WTC11 (cell line): ENCODE data around the gene VWA2. TPM values are rescaled to one million over a fixed set of nuclear protein-coding genes. Genes with fewer than 3 reads are reported as not detected.

Experiments
- ATAC-seq: fragments of 200-7000 bp; cut with Tn5 transposase; 2 replicates; pipeline ENCODE4 v1.10.0; 2021; ENCODE audit warnings: mild to moderate bottlenecking, moderate library complexity
- CTCF ChIA-PET: fragments of 300-600 bp; sonication (Branson Sonifier 250); formaldehyde crosslinking; loops from one replicate; lab custom pipeline; 2021; ENCODE audit warnings: antibody characterized with exemption; lab: Charles Lee
- POLR2A ChIA-PET: fragments of 350-600 bp; sonication (Branson Sonifier 250); formaldehyde crosslinking; loops from one replicate; lab custom pipeline; 2021; ENCODE audit warnings: antibody characterized with exemption; lab: Charles Lee
- DNase-seq: peaks from one replicate; pipeline ENCODE4 v3.0.0; 2021; ENCODE audit warnings: low spot score
- H3K27ac Mint-ChIP-seq: 2 replicates; pipeline ENCODE4 v1.8.0; 2021; ENCODE audit warnings: mixed read lengths
- H3K27me3 Mint-ChIP-seq: 2 replicates; pipeline ENCODE4 v1.8.0; 2021; ENCODE audit warnings: low read depth, mild to moderate bottlenecking, moderate library complexity, mixed read lengths
- H3K36me3 Mint-ChIP-seq: 2 replicates; pipeline ENCODE4 v1.8.0; 2021; ENCODE audit warnings: mixed read lengths
- H3K4me1 Mint-ChIP-seq: 2 replicates; pipeline ENCODE4 v1.8.0; 2022; ENCODE audit warnings: mixed read lengths
- H3K4me3 Mint-ChIP-seq: 2 replicates; pipeline ENCODE4 v1.8.0; 2021; ENCODE audit warnings: mild to moderate bottlenecking, moderate library complexity, mixed read lengths
- H3K9me3 Mint-ChIP-seq: 2 replicates; pipeline ENCODE4 v1.8.0; 2021; ENCODE audit warnings: mixed read lengths
- ATF2 ChIP-seq: sonication (generic); formaldehyde crosslinking; IDR thresholded peaks from 2 replicates; pipeline ENCODE4 v1.8.1; 2022; ENCODE audit warnings: low read depth, missing genetic modification reagents, borderline replicate concordance
- ATF6 ChIP-seq: sonication (generic); formaldehyde crosslinking; IDR thresholded peaks from 2 replicates; pipeline ENCODE4 v1.8.1; 2023; ENCODE audit warnings: mild to moderate bottlenecking, missing genetic modification reagents
- CBFB ChIP-seq: sonication (generic); formaldehyde crosslinking; IDR thresholded peaks from 2 replicates; pipeline ENCODE4 v1.8.1; 2022; ENCODE audit warnings: mild to moderate bottlenecking, low read depth, missing genetic modification reagents
- CREB1 ChIP-seq: sonication (generic); formaldehyde crosslinking; IDR thresholded peaks from 2 replicates; pipeline ENCODE4 v1.8.0; 2023; ENCODE audit warnings: mild to moderate bottlenecking, missing genetic modification reagents
- E2F4 ChIP-seq: sonication (generic); formaldehyde crosslinking; IDR thresholded peaks from 2 replicates; pipeline ENCODE4 v1.8.1; 2022; ENCODE audit warnings: low read depth, mild to moderate bottlenecking, moderate library complexity, missing genetic modification reagents, borderline replicate concordance
- ERG ChIP-seq: fragments of 250-450 bp; sonication (Bioruptor Pico); IDR thresholded peaks from 2 replicates; pipeline ENCODE4 v1.8.0; 2021; ENCODE audit warnings: mild to moderate bottlenecking
- FOXP4 ChIP-seq: sonication (generic); formaldehyde crosslinking; IDR thresholded peaks from 2 replicates; pipeline ENCODE4 v1.8.0; 2022; ENCODE audit warnings: mild to moderate bottlenecking, missing genetic modification reagents
- HMGXB4 ChIP-seq: sonication (generic); formaldehyde crosslinking; IDR thresholded peaks from 2 replicates; pipeline ENCODE4 v1.8.1; 2023; ENCODE audit warnings: mild to moderate bottlenecking, moderate library complexity, missing genetic modification reagents
- IRF1 ChIP-seq: sonication (generic); formaldehyde crosslinking; IDR thresholded peaks from 2 replicates; pipeline ENCODE4 v1.8.0; 2023; ENCODE audit warnings: missing genetic modification reagents
- IRF2 ChIP-seq: sonication (generic); formaldehyde crosslinking; IDR thresholded peaks from 2 replicates; pipeline ENCODE4 v1.8.0; 2022; ENCODE audit warnings: low read depth, missing genetic modification reagents, borderline replicate concordance
- JAZF1 ChIP-seq: fragments of 250-450 bp; sonication (Bioruptor Pico); IDR thresholded peaks from 2 replicates; pipeline ENCODE4 v1.9.0; 2021; ENCODE audit warnings: moderate library complexity, mild to moderate bottlenecking, inconsistent platforms
- MXD4 ChIP-seq: fragments of 250-450 bp; sonication (Bioruptor Pico); IDR thresholded peaks from 2 replicates; pipeline ENCODE4 v1.8.0; 2021; ENCODE audit warnings: mild to moderate bottlenecking, moderate library complexity, borderline replicate concordance
- RELA ChIP-seq: sonication (generic); formaldehyde crosslinking; IDR thresholded peaks from 2 replicates; pipeline ENCODE4 v1.8.1; 2022; ENCODE audit warnings: missing genetic modification reagents, mild to moderate bottlenecking, borderline replicate concordance
- TEAD4 ChIP-seq: sonication (generic); formaldehyde crosslinking; IDR thresholded peaks from 2 replicates; pipeline ENCODE4 v1.8.0; 2022; ENCODE audit warnings: mild to moderate bottlenecking, missing genetic modification reagents
- USF1 ChIP-seq: sonication (generic); formaldehyde crosslinking; IDR thresholded peaks from 2 replicates; pipeline ENCODE4 v1.8.0; 2022; ENCODE audit warnings: mild to moderate bottlenecking, missing genetic modification reagents
- ZMAT4 ChIP-seq: fragments of 250-450 bp; sonication (Bioruptor Pico); IDR thresholded peaks from 2 replicates; pipeline ENCODE4 v1.9.0; 2021; ENCODE audit warnings: mild to moderate bottlenecking
- ZNF281 ChIP-seq: sonication (generic); formaldehyde crosslinking; IDR thresholded peaks from 2 replicates; pipeline ENCODE4 v1.8.0; 2023; ENCODE audit warnings: mild to moderate bottlenecking, missing genetic modification reagents
- total RNA-seq: library from RNA; stranded (reverse); gene quantifications from 3 replicates; pipeline ENCODE4 v1.2.3, GENCODE V29; 2021

VWA2 gene
- total RNA-seq, 1 experiment from 2014 or later = 2.1 TPM

GRCh38 chr10:114257498-114257897 is 18.4 kb downstream of the VWA2 start:
- Mint-ChIP-seq H3K36me3 (peaks cover 21% of the 10 kb centered on the region), H3K9me3 (peaks cover 15% of the 10 kb centered on the region), H3K4me1 (peaks cover 14% of the 10 kb centered on the region), H3K27ac (no peak overlapping the region), H3K27me3 (no peaks in the 10 kb centered on the region), H3K4me3 (no peak overlapping the region)
- ATAC-seq (no peak), DNase-seq (no peak)
- POLR2A ChIA-PET = no interaction called here
- CTCF ChIA-PET = no interaction called here
- TF ChIP-seq FOXP4 (CRISPR knock-in tag) (no peak), TEAD4 (CRISPR knock-in tag) (no peak), ATF2 (CRISPR knock-in tag) (no peak), JAZF1 (no peak), IRF2 (CRISPR knock-in tag) (no peak), HMGXB4 (CRISPR knock-in tag) (no peak), ATF6 (CRISPR knock-in tag) (no peak), ZNF281 (no peak)

- no peak overlapping the region for H3K27ac Mint-ChIP-seq
- no peaks in the 10 kb centered on the region for H3K27me3 Mint-ChIP-seq
- POLR2A ChIA-PET = no interaction called here
- peaks cover 19% of the 10 kb centered on the region for H3K36me3 Mint-ChIP-seq
- DNase-seq = no peak
- CTCF ChIA-PET = no interaction called here
- H3K4me1 Mint-ChIP-seq = peaks cover 14% of the 10 kb centered on the region
- no peak for ATAC-seq
- H3K4me3 Mint-ChIP-seq = no peak overlapping the region
- peaks cover 13% of the 10 kb centered on the region for H3K9me3 Mint-ChIP-seq
- TF ChIP-seq CREB1 (CRISPR knock-in tag) = no peak
- TF ChIP-seq USF1 (CRISPR knock-in tag) = no peak
- no peak for TF ChIP-seq IRF1 (CRISPR knock-in tag)
- no peak for TF ChIP-seq CBFB
- TF ChIP-seq ERG (CRISPR knock-in tag) = no peak
- no peak for TF ChIP-seq RELA
- no peak for TF ChIP-seq E2F4 (CRISPR knock-in tag)
- no peak for TF ChIP-seq ZMAT4
- TF ChIP-seq MXD4 (CRISPR knock-in tag) = no peak
Observed at GRCh38 chr10:114258274-114258840, 19.3 kb downstream of the VWA2 start.
